A673 (cell line): ENCODE data around the gene GAL3ST1.

Experiments
- EZH2 ChIP-seq: fragments of 200-600 bp; sonication (generic); IDR thresholded peaks from 2 replicates; pipeline ENCODE4 v1.6.1; 2017; ENCODE audit warnings: borderline replicate concordance, low read depth, mild to moderate bottlenecking, mixed read lengths, antibody characterized with exemption, low read length; ENCODE audit not compliant: poor library complexity, severe bottlenecking
- TF ChIP-seq, protein P1 (sequence below): fragments of 300-800, 200-600 bp; sonication (generic); conservative IDR thresholded peaks from 2 replicates; pipeline ENCODE4 v1.5.1; 2017; ENCODE audit warnings: low read depth, mild to moderate bottlenecking, antibody characterized with exemption, low read length, moderate library complexity, mixed read lengths

DNA sequence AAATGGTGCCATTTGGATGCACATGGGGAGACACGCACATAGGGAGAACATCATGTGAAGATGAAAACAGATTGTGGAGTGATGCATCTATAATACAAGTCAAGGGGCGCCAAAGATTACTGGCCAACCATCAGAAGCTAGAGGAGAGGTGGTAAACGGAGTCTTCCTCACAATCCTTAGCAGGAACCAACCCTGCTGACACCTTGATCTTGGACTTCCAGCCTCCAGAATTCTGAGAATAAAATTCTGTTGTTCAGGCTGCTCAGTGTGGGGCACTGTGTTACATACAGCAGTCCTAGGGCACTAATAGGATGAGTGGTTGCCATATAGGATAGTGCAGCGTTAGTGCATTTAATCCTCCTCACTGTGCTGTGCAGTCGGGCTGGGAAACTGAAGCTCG lies 61.0 kb downstream of the GAL3ST1 start:
- TF ChIP-seq, protein P1, sequence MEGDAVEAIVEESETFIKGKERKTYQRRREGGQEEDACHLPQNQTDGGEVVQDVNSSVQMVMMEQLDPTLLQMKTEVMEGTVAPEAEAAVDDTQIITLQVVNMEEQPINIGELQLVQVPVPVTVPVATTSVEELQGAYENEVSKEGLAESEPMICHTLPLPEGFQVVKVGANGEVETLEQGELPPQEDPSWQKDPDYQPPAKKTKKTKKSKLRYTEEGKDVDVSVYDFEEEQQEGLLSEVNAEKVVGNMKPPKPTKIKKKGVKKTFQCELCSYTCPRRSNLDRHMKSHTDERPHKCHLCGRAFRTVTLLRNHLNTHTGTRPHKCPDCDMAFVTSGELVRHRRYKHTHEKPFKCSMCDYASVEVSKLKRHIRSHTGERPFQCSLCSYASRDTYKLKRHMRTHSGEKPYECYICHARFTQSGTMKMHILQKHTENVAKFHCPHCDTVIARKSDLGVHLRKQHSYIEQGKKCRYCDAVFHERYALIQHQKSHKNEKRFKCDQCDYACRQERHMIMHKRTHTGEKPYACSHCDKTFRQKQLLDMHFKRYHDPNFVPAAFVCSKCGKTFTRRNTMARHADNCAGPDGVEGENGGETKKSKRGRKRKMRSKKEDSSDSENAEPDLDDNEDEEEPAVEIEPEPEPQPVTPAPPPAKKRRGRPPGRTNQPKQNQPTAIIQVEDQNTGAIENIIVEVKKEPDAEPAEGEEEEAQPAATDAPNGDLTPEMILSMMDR, result no peak
- no peak for TF ChIP-seq EZH2
